Liver (tissue), 9 donors: ENCODE measurements around the gene MXD3. TPM values are rescaled to one million over a fixed set of nuclear protein-coding genes. Genes with fewer than 3 reads are reported as not detected.

Source experiments
- DNase-seq: peaks from one replicate; pipeline ENCODE4 v3.0.0-alpha.2; 2017; ENCODE audit warnings: low spot score
- H3K27ac ChIP-seq, 2 donors: one replicate each; pipeline ENCODE4 v1.7.0; 2013; ENCODE audit warnings: inconsistent platforms in 2 of 2, low read length in 2 of 2, control low read depth in 1 of 2, low read depth in 1 of 2, mild to moderate bottlenecking in 1 of 2
- H3K27me3 ChIP-seq, 4 donors: one replicate each; pipeline versions ENCODE4 v1.6.1 to v1.7.0; 2013; ENCODE audit warnings: low read length in 3 of 4, inconsistent platforms in 1 of 4, mild to moderate bottlenecking in 1 of 4, moderate library complexity in 1 of 4; ENCODE audit not compliant: control insufficient read depth in 4 of 4, insufficient read depth in 4 of 4
- H3K36me3 ChIP-seq, 4 donors: one replicate each; pipeline versions ENCODE4 v1.6.1 to v1.7.0; 2013; ENCODE audit warnings: low read length in 3 of 4, mild to moderate bottlenecking in 3 of 4, low read depth in 1 of 4, moderate library complexity in 1 of 4; ENCODE audit not compliant: control insufficient read depth in 4 of 4, insufficient read depth in 3 of 4
- H3K4me1 ChIP-seq, 4 donors: one replicate each; pipeline versions ENCODE4 v1.6.1 to v1.7.0; 2013; ENCODE audit warnings: low read length in 3 of 4, mild to moderate bottlenecking in 3 of 4, moderate library complexity in 1 of 4; ENCODE audit not compliant: control insufficient read depth in 4 of 4, insufficient read depth in 4 of 4
- H3K4me3 ChIP-seq, 3 donors: one replicate each; pipeline versions ENCODE4 v1.6.1 to v1.7.0; 2013; ENCODE audit warnings: low read length in 3 of 3, control low read depth in 1 of 3, low read depth in 1 of 3, mild to moderate bottlenecking in 1 of 3
- H3K9ac ChIP-seq, 2 donors: one replicate each; pipeline ENCODE4 v1.7.0; 2013; ENCODE audit warnings: low read length in 2 of 2, mild to moderate bottlenecking in 2 of 2, moderate library complexity in 2 of 2, control low read depth in 1 of 2, low read depth in 1 of 2
- H3K9me3 ChIP-seq, 4 donors: one replicate each; pipeline versions ENCODE4 v1.6.1 to v1.7.0; 2013; ENCODE audit warnings: low read length in 3 of 4; ENCODE audit not compliant: control insufficient read depth in 4 of 4
- ATF3 ChIP-seq: IDR thresholded peaks from 2 replicates; pipeline ENCODE4 v1.6.1; 2016; ENCODE audit warnings: antibody characterized with exemption
- CTCF ChIP-seq: fragments of 150-350 bp; IDR thresholded peaks from 2 replicates; pipeline ENCODE4 v1.5.1; 2017; ENCODE audit warnings: improper control_type of control experiment, low read depth, low read length; ENCODE audit not compliant: missing input control
- EGR1 ChIP-seq, 2 donors: IDR thresholded peaks; 2 replicates each; pipeline ENCODE4 v1.6.1; 2016 to 2018; ENCODE audit warnings: antibody characterized with exemption in 2 of 2, low read depth in 2 of 2
- FOXA1 ChIP-seq: IDR thresholded peaks from 2 replicates; pipeline ENCODE4 v1.6.1; 2016; ENCODE audit warnings: antibody characterized with exemption
- FOXA2 ChIP-seq: IDR thresholded peaks from 2 replicates; pipeline ENCODE4 v1.6.1; 2016; ENCODE audit warnings: antibody characterized with exemption
- GABPA ChIP-seq, 2 donors: IDR thresholded peaks in 1 of 2; conservative IDR thresholded peaks in 1 of 2; 2 replicates each; pipeline ENCODE4 v1.6.1; 2016; ENCODE audit warnings: antibody characterized with exemption in 2 of 2, mild to moderate bottlenecking in 1 of 2, moderate library complexity in 1 of 2
- HNF4A ChIP-seq, 2 donors: conservative IDR thresholded peaks; 2 replicates each; pipeline ENCODE4 v1.6.1; 2016; ENCODE audit warnings: antibody characterized with exemption in 2 of 2, mild to moderate bottlenecking in 2 of 2
- HNF4G ChIP-seq: IDR thresholded peaks from 2 replicates; pipeline ENCODE4 v1.6.1; 2016; ENCODE audit warnings: antibody characterized with exemption
- JUND ChIP-seq, 2 donors: IDR thresholded peaks; 2 replicates each; pipeline ENCODE4 v1.6.1; 2016; ENCODE audit warnings: antibody characterized with exemption in 2 of 2
- MAX ChIP-seq: IDR thresholded peaks from 2 replicates; pipeline ENCODE4 v1.6.1; 2016; ENCODE audit warnings: antibody characterized with exemption
- REST ChIP-seq: IDR thresholded peaks from 2 replicates; pipeline ENCODE4 v1.6.1; 2016; ENCODE audit warnings: antibody characterized with exemption, mild to moderate bottlenecking
- RXRA ChIP-seq, 2 donors: IDR thresholded peaks; 2 replicates each; pipeline ENCODE4 v1.6.1; 2017 to 2018; ENCODE audit warnings: antibody characterized with exemption in 2 of 2, mild to moderate bottlenecking in 1 of 2
- TAF1 ChIP-seq: conservative IDR thresholded peaks from 2 replicates; pipeline ENCODE4 v1.6.1; 2016; ENCODE audit warnings: antibody characterized with exemption, mild to moderate bottlenecking
- YY1 ChIP-seq: IDR thresholded peaks from 2 replicates; pipeline ENCODE4 v1.6.1; 2016; ENCODE audit warnings: antibody characterized with exemption, mild to moderate bottlenecking
- WGBS: extraction: QIAGEN DNeasy Blood & Tissue Kit; methylation state at CpG from one replicate; pipeline ENCODE4 v1.1.7; 2013; 5-methylcytosine and 5-hydroxymethylcytosine counted together
- polyA plus RNA-seq, 2 donors: library from polyadenylated mRNA; stranded (reverse) in 1 of 2; unstranded in 1 of 2; fragments of 200-250 nt in 1 of 2; fragments of >200 nt in 1 of 2; fragmentation: Nextera tagmentation in 1 of 2; extraction: Ambion mirVana in 1 of 2; gene quantifications; one replicate each; pipeline versions ENCODE4 v1.2.1 to v1.2.3, GENCODE V29; 2013 to 2015
- total RNA-seq, 2 donors: library from RNA; depleted of rRNA; stranded (reverse); fragments of >200 nt; gene quantifications; one replicate each; pipeline ENCODE4 v1.2.3, GENCODE V29; 2014
- donor health status: healthy.
- donor health status: healthy.
- donor health status: healthy.
- donor health status: healthy.
- donor health status: healthy.

MXD3 gene
- total and polyA plus RNA-seq, 4 donors: 1.9 to 36.8 (median 7.0) TPM

- Histone ChIP-seq H3K9ac (peak overlapping the region in 1 of 2 donors; percentile 1), H3K27me3 (no peaks in the 10 kb centered on the region), H3K9me3 (no peaks in the 10 kb centered on the region), H3K27ac (peak overlapping the region; percentile 81 to 93), H3K36me3 (no peaks in the 10 kb centered on the region), H3K4me1 (peaks cover 22 to 75% (median 59%) of the 10 kb centered on the region in 4 donors), H3K4me3 (no peak overlapping the region)
- no peak for DNase-seq
- TF ChIP-seq RXRA (IDR thresholded peaks at IDR 0.05): no peak
- no peak for TF ChIP-seq FOXA2
- TF ChIP-seq ATF3: no peak
- TF ChIP-seq YY1: no peak
- no peak for TF ChIP-seq HNF4G
- no peak for TF ChIP-seq EGR1 (IDR thresholded peaks at IDR 0.05; ENCODE audit: low read depth in 2 of 2)
- no peak for TF ChIP-seq HNF4A (conservative IDR thresholded peaks at IDR 0.05)
- no peak for TF ChIP-seq MAX
- no peak for TF ChIP-seq JUND (IDR thresholded peaks at IDR 0.05)
- 90% methylated on average over 1 of the region's 1 CpG for WGBS
Observed at GRCh38 chr5:177355162-177355867, 43.6 kb upstream of the MXD3 start.

GRCh38 chr5:177354711-177355110, 43.0 kb upstream of the MXD3 start:
- no peak for DNase-seq
- WGBS: 70% methylated on average over 3 of the region's 3 CpGs

More at GRCh38 chr5:177354711-177355110, 43.0 kb upstream of the MXD3 start:
- peak overlapping the region; percentile 1 to 27 for H3K9ac ChIP-seq
- no peaks in the 10 kb centered on the region for H3K27me3 ChIP-seq
- H3K36me3 ChIP-seq: peaks cover 0 to 2% (median 0%) of the 10 kb centered on the region in 4 donors
- H3K4me3 ChIP-seq: peak overlapping the region in 2 of 3 donors; percentile 1 to 30
- no peaks in the 10 kb centered on the region for H3K9me3 ChIP-seq
- peaks cover 22 to 75% (median 60%) of the 10 kb centered on the region in 4 donors for H3K4me1 ChIP-seq
- no peak for TF ChIP-seq REST
- no peak for TF ChIP-seq GABPA (IDR thresholded peaks at IDR 0.05 in 1 of 2, conservative IDR thresholded peaks at IDR 0.05 in 1 of 2)
- TF ChIP-seq JUND (IDR thresholded peaks at IDR 0.05): no peak
- TF ChIP-seq FOXA1: no peak
- no peak for TF ChIP-seq ATF3
- no peak for TF ChIP-seq HNF4G
- no peak for TF ChIP-seq FOXA2
- TF ChIP-seq TAF1: no peak
- TF ChIP-seq EGR1 (IDR thresholded peaks at IDR 0.05; ENCODE audit: low read depth in 2 of 2): no peak
- no peak for TF ChIP-seq HNF4A (conservative IDR thresholded peaks at IDR 0.05)
- TF ChIP-seq MAX: no peak
- TF ChIP-seq RXRA (IDR thresholded peaks at IDR 0.05): no peak
- TF ChIP-seq CTCF: no peak
- peak overlapping the region; percentile 81 to 93 for H3K27ac ChIP-seq
